ENCODE results near the gene VEGFD.

VEGFD gene

DNA sequence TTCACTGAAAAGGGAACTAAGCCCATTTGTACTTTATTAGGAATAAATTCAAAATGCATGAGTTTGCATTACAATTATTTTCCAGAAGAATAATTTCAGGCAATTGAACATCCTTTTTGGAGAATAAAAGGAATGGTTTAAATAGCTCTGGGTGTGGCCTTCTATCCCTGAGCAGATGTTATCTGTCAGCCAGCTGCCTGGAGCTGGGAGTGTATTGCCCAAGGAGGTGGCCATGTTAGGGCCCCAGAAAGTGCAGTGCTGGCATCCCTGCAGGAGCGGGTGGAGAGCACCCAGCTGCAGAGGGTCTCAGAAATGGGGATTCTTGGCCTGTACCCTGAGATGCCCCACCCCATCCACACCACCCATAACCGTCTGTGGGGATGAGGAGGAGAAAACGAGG lies 21.6 kb upstream of the VEGFD start:
- Mint-ChIP-seq H3K9me3 (peaks cover 4% of the 10 kb centered on the region), H3K4me1 (peaks cover 42% of the 10 kb centered on the region), H3K4me3 (no peak overlapping the region), H3K27me3 (ENCODE audit: low read depth, poor library complexity) (peaks cover 4% of the 10 kb centered on the region), H3K36me3 (ENCODE audit: low read depth) (peaks cover 3% of the 10 kb centered on the region), H3K27ac (no peak overlapping the region)
- no peak for DNase-seq
- TF ChIP-seq, protein P1, sequence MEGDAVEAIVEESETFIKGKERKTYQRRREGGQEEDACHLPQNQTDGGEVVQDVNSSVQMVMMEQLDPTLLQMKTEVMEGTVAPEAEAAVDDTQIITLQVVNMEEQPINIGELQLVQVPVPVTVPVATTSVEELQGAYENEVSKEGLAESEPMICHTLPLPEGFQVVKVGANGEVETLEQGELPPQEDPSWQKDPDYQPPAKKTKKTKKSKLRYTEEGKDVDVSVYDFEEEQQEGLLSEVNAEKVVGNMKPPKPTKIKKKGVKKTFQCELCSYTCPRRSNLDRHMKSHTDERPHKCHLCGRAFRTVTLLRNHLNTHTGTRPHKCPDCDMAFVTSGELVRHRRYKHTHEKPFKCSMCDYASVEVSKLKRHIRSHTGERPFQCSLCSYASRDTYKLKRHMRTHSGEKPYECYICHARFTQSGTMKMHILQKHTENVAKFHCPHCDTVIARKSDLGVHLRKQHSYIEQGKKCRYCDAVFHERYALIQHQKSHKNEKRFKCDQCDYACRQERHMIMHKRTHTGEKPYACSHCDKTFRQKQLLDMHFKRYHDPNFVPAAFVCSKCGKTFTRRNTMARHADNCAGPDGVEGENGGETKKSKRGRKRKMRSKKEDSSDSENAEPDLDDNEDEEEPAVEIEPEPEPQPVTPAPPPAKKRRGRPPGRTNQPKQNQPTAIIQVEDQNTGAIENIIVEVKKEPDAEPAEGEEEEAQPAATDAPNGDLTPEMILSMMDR (IDR thresholded peaks at IDR 0.05) = no peak

DNA sequence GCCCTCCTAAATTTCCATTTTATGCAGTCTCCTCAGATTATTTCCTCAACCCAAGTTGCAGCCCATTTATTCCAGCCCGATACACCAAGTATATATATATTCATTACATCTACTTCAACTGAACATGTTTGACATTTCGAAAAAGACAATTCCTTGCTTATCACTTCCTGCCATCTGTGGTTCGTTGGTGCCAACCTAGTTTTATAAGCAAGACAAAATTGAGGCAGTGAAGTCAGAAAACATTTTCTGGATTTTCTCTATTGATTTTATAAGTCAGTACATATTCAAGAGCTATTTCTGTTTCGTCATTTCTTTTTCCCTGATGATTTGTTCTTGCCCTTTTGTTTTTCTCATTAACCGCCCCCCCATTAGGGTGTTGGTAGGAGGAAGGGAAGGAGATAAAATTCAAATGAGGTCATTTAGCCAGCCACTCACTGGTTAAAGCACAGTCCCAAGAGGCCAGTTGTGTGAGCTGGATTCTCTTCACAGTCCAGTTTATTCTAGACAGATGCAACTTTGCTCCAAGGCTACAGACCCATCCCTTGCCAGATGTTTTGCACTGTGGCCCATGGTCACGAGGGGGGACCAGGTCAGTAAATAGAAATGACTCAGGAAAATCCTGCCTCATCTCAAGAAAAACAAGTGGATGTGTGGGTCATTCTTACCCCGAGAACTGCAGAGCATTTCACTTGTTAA lies 20.3 kb upstream of the VEGFD start:
- H3K27me3 Mint-ChIP-seq (ENCODE audit: low read depth, poor library complexity) = peaks cover 4% of the 10 kb centered on the region
- H3K9me3 Mint-ChIP-seq = peaks cover 12% of the 10 kb centered on the region
- no peak overlapping the region for H3K4me3 Mint-ChIP-seq
- no peak for DNase-seq
- peaks cover 34% of the 10 kb centered on the region for H3K4me1 Mint-ChIP-seq
- H3K27ac Mint-ChIP-seq = peak overlapping the region; percentile 83
- H3K36me3 Mint-ChIP-seq (ENCODE audit: low read depth) = peaks cover 9% of the 10 kb centered on the region
- TF ChIP-seq, protein P1 (IDR thresholded peaks at IDR 0.05) = no peak

DNA sequence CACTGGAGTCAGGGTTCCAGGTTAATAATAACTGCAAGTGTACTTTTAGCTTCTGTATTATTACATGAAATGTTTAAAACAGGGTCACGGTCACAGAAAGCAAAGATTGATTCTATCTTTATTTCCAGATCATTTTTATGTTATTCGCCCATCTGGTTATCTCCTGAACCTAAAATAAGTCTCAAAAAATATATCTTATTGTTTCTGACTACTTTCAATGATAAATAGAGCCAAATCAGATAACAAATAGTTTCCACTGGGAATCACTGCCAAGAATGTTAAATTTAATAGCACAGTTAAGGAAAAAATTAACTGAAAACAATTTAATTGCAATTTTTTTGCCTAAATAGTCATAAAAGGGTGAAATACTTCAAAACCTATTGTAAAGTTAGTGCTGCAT lies 17.2 kb upstream of the VEGFD start:
- H3K4me1 Mint-ChIP-seq = peaks cover 30% of the 10 kb centered on the region
- H3K4me3 Mint-ChIP-seq = no peak overlapping the region
- TF ChIP-seq, protein P1 (IDR thresholded peaks at IDR 0.05) = no peak
- H3K27me3 Mint-ChIP-seq (ENCODE audit: low read depth, poor library complexity) = no peaks in the 10 kb centered on the region
- peaks cover 8% of the 10 kb centered on the region for H3K9me3 Mint-ChIP-seq
- DNase-seq = no peak
- H3K27ac Mint-ChIP-seq = no peak overlapping the region
- peaks cover 11% of the 10 kb centered on the region for H3K36me3 Mint-ChIP-seq (ENCODE audit: low read depth)

DNA sequence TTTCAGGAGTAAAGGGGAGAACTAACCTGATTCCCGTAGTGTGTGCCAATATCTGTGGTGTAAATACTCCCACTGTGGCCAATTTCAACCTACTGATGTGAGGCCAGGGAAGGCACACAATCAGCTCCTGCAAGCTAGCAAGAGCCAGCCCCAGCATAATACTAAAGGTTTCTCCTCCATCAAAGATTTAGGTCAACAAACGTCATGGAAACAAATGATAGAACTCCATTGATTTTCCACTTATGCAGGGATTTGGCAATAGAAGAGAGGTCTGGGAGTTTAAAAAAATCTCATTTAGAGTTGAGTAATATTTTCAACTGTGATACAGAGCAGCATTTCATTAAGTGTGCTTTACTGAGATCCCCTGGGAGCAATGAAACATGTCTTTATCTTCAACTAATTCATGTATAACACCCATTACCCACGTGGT lies 15.8 kb upstream of the VEGFD start:
- H3K9me3 Mint-ChIP-seq = peaks cover 8% of the 10 kb centered on the region
- no peaks in the 10 kb centered on the region for H3K27me3 Mint-ChIP-seq (ENCODE audit: low read depth, poor library complexity)
- DNase-seq = no peak
- peaks cover 11% of the 10 kb centered on the region for H3K36me3 Mint-ChIP-seq (ENCODE audit: low read depth)
- peaks cover 17% of the 10 kb centered on the region for H3K4me1 Mint-ChIP-seq
- no peak overlapping the region for H3K27ac Mint-ChIP-seq
- TF ChIP-seq, protein P1 (IDR thresholded peaks at IDR 0.05) = no peak
- H3K4me3 Mint-ChIP-seq = no peak overlapping the region

DNA sequence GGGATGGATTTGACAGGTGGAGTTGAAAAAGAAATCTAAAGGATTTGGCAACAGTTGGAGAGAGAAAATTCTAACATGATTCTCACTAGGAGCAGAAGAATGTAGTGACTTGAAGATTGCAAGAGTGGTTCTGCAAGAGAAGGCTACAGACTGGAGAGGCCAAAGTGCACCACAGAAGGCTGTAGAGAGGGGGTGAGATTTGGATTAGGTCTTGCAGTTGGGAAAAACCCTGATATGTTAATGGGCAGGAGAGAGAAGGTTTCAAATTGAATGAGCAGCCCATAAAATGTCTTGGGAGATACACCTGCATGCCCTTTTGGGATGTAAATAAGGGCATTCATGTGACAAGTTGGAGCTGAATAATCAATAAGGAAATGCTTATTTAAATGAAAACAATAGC lies 14.7 kb upstream of the VEGFD start:
- Mint-ChIP-seq H3K36me3 (ENCODE audit: low read depth) (peaks cover 11% of the 10 kb centered on the region), H3K27ac (no peak overlapping the region), H3K4me1 (peaks cover 7% of the 10 kb centered on the region), H3K27me3 (ENCODE audit: low read depth, poor library complexity) (no peaks in the 10 kb centered on the region), H3K9me3 (peaks cover 8% of the 10 kb centered on the region), H3K4me3 (no peak overlapping the region)
- TF ChIP-seq, protein P1 (IDR thresholded peaks at IDR 0.05) = no peak
- DNase-seq = no peak

DNA sequence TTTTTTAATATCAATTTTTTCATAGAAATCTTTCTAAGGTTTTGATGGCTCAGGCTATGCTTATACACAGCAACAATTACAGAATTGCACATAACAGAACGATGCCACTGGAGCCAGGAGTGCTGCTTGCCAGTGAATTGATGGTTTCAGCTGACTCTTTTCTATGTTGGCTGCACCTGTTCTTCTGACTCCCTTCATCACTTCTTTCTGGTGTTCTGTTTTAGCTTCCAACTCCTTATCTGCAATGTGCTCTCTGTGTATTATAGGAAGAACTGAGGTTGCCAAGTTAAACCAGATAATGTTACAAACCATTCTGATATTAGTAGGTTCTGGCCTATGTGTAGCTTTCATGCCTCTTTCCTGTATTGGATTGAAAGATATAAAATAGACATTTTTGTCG lies 11.6 kb upstream of the VEGFD start:
- peaks cover 8% of the 10 kb centered on the region for H3K9me3 Mint-ChIP-seq
- no peak for DNase-seq
- no peak overlapping the region for H3K27ac Mint-ChIP-seq
- H3K4me3 Mint-ChIP-seq = no peak overlapping the region
- peaks cover 11% of the 10 kb centered on the region for H3K36me3 Mint-ChIP-seq (ENCODE audit: low read depth)
- TF ChIP-seq, protein P1 (IDR thresholded peaks at IDR 0.05) = no peak
- no peaks in the 10 kb centered on the region for H3K27me3 Mint-ChIP-seq (ENCODE audit: low read depth, poor library complexity)
- peaks cover 6% of the 10 kb centered on the region for H3K4me1 Mint-ChIP-seq
